GM23338 (cell line): ENCODE measurements around the gene FOXN4.

ENCODE experiments used
- CREB1 ChIP-seq: fragments of 250-450 bp; sonication (Bioruptor Pico); IDR thresholded peaks from 2 replicates; pipeline ENCODE4 v1.5.0; 2020; ENCODE audit warnings: low read depth, mild to moderate bottlenecking, moderate library complexity
- POLR2AphosphoS5 ChIP-seq: IDR thresholded peaks from 2 replicates; pipeline ENCODE4 v1.6.1; 2016; ENCODE audit warnings: antibody characterized with exemption, low read depth
- ZNF331 ChIP-seq: fragments of 250-450 bp; sonication (Bioruptor Pico); IDR thresholded peaks from 2 replicates; pipeline ENCODE4 v1.5.0; 2020; ENCODE audit warnings: low read depth, mild to moderate bottlenecking, moderate library complexity
- TF ChIP-seq, protein P1 (sequence below), 2 experiments: fragments of 200-600 bp in 1 of 2; sonication (generic) in 1 of 2; conservative IDR thresholded peaks; 2 replicates each; pipeline versions ENCODE4 v1.5.1 to v1.6.1; 2016 to 2017; ENCODE audit warnings: antibody characterized with exemption in 2 of 2, low read depth in 2 of 2, mild to moderate bottlenecking in 2 of 2, moderate library complexity in 1 of 2

DNA sequence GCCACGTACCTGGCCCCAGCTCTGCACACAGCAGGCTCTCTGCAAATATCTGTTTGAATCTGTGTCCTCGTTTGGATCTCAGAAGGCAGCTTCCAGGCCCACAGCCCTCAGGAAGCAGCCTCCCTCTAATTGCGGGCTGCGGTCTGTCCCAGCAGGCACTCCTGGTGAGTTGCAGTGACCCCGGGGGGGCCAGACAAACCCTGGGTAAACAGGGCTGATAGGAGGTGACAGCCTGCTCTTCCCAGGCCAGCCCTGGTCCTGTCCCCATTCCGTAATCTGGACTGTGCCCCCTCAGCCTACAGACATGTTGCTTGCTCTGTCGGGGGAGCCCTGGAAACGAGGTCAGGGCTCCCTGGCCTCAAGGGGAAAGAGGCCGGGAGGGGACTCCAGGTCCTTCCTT lies 2.0 kb downstream of the FOXN4 start:
- TF ChIP-seq ZNF331 (CRISPR knock-in tag) (no peak), POLR2AphosphoS5 (no peak), CREB1 (no peak)
- TF ChIP-seq, protein P1, sequence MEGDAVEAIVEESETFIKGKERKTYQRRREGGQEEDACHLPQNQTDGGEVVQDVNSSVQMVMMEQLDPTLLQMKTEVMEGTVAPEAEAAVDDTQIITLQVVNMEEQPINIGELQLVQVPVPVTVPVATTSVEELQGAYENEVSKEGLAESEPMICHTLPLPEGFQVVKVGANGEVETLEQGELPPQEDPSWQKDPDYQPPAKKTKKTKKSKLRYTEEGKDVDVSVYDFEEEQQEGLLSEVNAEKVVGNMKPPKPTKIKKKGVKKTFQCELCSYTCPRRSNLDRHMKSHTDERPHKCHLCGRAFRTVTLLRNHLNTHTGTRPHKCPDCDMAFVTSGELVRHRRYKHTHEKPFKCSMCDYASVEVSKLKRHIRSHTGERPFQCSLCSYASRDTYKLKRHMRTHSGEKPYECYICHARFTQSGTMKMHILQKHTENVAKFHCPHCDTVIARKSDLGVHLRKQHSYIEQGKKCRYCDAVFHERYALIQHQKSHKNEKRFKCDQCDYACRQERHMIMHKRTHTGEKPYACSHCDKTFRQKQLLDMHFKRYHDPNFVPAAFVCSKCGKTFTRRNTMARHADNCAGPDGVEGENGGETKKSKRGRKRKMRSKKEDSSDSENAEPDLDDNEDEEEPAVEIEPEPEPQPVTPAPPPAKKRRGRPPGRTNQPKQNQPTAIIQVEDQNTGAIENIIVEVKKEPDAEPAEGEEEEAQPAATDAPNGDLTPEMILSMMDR (conservative IDR thresholded peaks at IDR 0.05; ENCODE audit: low read depth in 2 of 2): no peak
